ENCODE data around the gene EXD3.

DNA sequence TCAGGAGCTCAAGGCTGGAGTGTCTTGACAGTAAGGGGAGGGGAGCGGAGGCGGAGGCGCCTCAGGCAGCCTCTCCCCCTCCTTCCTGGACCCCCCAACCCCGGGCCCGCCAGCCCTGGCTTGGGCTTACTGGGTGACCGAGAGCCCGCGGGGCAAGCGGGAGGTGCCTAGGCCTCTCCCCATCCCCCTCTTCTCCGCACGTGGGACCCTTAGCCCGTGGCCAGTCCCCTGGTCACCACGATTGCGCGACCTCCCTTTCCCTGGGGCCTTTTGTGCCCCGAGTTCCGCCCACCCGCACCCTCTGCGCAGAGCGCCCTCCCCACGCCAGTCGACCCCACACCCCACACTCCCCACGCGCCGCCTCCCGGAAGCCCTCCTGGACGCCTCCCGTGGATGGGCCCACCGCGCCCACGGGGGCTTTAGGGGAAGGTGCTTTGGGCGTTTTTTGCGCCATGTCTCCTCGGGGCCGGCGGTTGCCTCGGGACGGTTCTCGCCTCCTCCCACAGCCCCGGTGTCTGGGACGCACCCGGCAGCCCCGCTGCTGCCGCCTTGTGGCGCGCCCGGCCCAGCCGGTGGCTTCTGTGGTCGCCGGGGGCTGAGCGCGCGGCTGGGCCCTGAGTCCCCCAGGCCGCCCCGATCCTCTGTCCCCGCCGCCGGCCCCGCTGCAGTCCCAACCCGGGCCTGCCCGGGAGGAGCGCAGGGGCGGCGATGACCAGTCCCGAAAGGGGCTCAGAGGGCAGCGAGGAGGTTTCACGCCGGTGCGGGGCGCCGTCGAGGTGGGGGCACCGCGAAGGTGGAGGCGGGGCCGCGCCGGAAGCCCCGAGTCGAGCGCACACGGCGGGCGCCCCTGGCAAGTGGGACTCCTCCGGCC lies 142.3 kb downstream of the EXD3 start:
- TF ChIP-seq MAFF (IDR thresholded peaks at IDR 0.05; ENCODE audit: low read length), result no peak
- no peak for TF ChIP-seq KDM4B (IDR thresholded peaks at IDR 0.05; ENCODE audit: borderline replicate concordance in 2 of 2, low read depth in 1 of 2)
- TF ChIP-seq ZBTB7A (IDR thresholded peaks at IDR 0.05; ENCODE audit: borderline replicate concordance, control insufficient read depth, low read depth, low read length), result no peak
